Smooth muscle cell (in vitro differentiated cells): Measurements from ENCODE around the gene ZFR. TPM values are rescaled to one million over a fixed set of nuclear protein-coding genes. Genes with fewer than 3 reads are reported as not detected.

Experiments
- DNase-seq: peaks from one replicate; lab custom pipeline; 2025; ENCODE audit not compliant: unreplicated experiment; lab: John Stamatoyannopoulos, UW
- H2AFZ ChIP-seq: fragments of 200-600 bp; sonication (generic); 2 replicates; pipeline ENCODE4 v1.6.0; 2016; ENCODE audit warnings: antibody characterized with exemption, low read depth, mild to moderate bottlenecking
- H3F3A ChIP-seq: fragments of 200-600 bp; sonication (generic); 2 replicates; pipeline ENCODE4 v1.6.0; 2017; ENCODE audit warnings: antibody characterized with exemption, low read depth
- H3K27ac ChIP-seq: fragments of 200-600 bp; sonication (generic); 2 replicates; pipeline ENCODE4 v1.5.1; 2016; ENCODE audit warnings: low read depth, mild to moderate bottlenecking
- H3K27me3 ChIP-seq: fragments of 200-600 bp; sonication (generic); 2 replicates; pipeline ENCODE4 v1.6.1; 2016; ENCODE audit warnings: low read depth, mild to moderate bottlenecking
- H3K36me3 ChIP-seq: fragments of 200-600 bp; sonication (generic); 2 replicates; pipeline ENCODE4 v1.5.1; 2016; ENCODE audit warnings: low read depth
- H3K4me1 ChIP-seq: fragments of 200-600 bp; sonication (generic); 2 replicates; pipeline ENCODE4 v1.5.1; 2016; ENCODE audit warnings: low read depth
- H3K4me2 ChIP-seq: fragments of 200-600 bp; sonication (generic); 2 replicates; pipeline ENCODE4 v1.6.0; 2016; ENCODE audit warnings: mild to moderate bottlenecking
- H3K4me3 ChIP-seq: fragments of 200-600 bp; sonication (generic); 2 replicates; pipeline ENCODE4 v1.5.1; 2016; ENCODE audit warnings: mild to moderate bottlenecking
- H3K79me2 ChIP-seq: fragments of 200-600 bp; sonication (generic); 2 replicates; pipeline ENCODE4 v1.6.0; 2016; ENCODE audit warnings: low read depth, mild to moderate bottlenecking
- H3K9ac ChIP-seq: fragments of 200-600 bp; sonication (generic); 2 replicates; pipeline ENCODE4 v1.6.0; 2016; ENCODE audit warnings: low read depth
- H3K9me3 ChIP-seq: fragments of 200-600 bp; sonication (generic); replicated peaks from 2 replicates; pipeline ENCODE4 v1.5.1; 2016; ENCODE audit warnings: low read depth
- H4K20me1 ChIP-seq: fragments of 200-600 bp; sonication (generic); 2 replicates; pipeline ENCODE4 v1.6.0; 2016; ENCODE audit warnings: low read depth
- WGBS: methylation state at CpG from one replicate; pipeline ENCODE4 v1.1.7; 2016; ENCODE audit warnings: low lambda C conversion rate; 5-methylcytosine and 5-hydroxymethylcytosine counted together
- polyA plus RNA-seq: library from polyadenylated mRNA; unstranded; fragments of >200 nt; fragmentation: Nextera tagmentation; extraction: Ambion mirVana; gene quantifications from 2 replicates; pipeline ENCODE4 v1.2.1, GENCODE V29; 2016
- total RNA-seq: library from RNA; depleted of rRNA; stranded (reverse); fragments of >200 nt; gene quantifications from 2 replicates; pipeline ENCODE4 v1.2.3, GENCODE V29; 2014
- TF ChIP-seq, protein P1 (sequence below): fragments of 200-600 bp; sonication (generic); IDR thresholded peaks from 2 replicates; pipeline ENCODE4 v1.5.1; 2017; ENCODE audit warnings: borderline replicate concordance, mild to moderate bottlenecking, antibody characterized with exemption; ENCODE audit not compliant: insufficient read depth, poor library complexity, severe bottlenecking

Gene ZFR
- total and polyA plus RNA-seq, 2 experiments from 2014 or later: 54.9 to 80.2 TPM

DNA sequence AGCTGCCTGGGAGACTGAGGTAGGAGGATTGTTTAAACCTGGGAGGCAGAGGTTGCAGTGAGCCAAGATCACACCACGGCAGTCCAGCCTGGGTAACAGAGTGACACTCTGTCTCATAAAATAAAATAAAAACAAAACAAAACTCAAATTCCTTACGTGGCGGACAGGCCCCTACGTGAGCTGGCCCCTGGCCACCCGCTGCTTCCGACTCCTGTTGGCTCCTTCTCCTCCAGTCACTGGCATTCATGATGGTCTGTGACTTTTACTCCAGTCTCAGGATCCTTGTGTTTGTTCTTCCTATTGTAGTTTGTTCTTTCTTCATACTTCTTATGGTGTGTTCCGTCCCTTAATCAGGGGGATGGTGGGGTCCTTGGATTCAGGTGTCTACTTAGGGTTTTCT is 28.5 kb upstream of the ZFR start:
- Histone ChIP-seq H3K9ac (no peak overlapping the region), H3K9me3 (no peaks in the 10 kb centered on the region)

DNA sequence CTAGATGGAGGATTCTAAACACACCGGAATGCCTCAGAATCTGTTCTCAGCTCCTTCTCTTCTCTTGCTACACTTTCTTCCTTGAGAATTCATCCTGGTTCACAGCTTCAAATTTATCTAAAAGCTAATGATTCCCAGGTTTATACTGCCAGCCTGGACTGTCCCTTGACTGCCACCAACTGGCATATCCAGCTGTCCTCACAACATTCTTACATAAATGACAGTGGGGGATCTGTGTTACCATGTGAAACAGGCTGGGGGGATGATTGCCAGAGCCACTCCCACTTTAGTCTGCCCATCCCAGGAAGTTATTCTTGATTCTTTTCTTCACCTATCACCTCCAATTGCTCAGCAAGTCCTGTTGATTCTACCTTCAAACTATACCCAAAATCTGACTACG is 27.2 kb upstream of the ZFR start:
- no peaks in the 10 kb centered on the region for H3K79me2 ChIP-seq
- WGBS: 94% methylated on average over 2 of the region's 2 CpGs

More for the DNA sequence above, 28.5 kb upstream of the ZFR start:
- H4K20me1 ChIP-seq: no peaks in the 10 kb centered on the region
- TF ChIP-seq, protein P1, sequence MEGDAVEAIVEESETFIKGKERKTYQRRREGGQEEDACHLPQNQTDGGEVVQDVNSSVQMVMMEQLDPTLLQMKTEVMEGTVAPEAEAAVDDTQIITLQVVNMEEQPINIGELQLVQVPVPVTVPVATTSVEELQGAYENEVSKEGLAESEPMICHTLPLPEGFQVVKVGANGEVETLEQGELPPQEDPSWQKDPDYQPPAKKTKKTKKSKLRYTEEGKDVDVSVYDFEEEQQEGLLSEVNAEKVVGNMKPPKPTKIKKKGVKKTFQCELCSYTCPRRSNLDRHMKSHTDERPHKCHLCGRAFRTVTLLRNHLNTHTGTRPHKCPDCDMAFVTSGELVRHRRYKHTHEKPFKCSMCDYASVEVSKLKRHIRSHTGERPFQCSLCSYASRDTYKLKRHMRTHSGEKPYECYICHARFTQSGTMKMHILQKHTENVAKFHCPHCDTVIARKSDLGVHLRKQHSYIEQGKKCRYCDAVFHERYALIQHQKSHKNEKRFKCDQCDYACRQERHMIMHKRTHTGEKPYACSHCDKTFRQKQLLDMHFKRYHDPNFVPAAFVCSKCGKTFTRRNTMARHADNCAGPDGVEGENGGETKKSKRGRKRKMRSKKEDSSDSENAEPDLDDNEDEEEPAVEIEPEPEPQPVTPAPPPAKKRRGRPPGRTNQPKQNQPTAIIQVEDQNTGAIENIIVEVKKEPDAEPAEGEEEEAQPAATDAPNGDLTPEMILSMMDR: no peak
- H3K27ac ChIP-seq: no peak overlapping the region
- DNase-seq: no peak
- no peak overlapping the region for H3K4me2 ChIP-seq
- no peaks in the 10 kb centered on the region for H3K36me3 ChIP-seq
- no peaks in the 10 kb centered on the region for H3F3A ChIP-seq
- no peaks in the 10 kb centered on the region for H3K4me1 ChIP-seq
- no peaks in the 10 kb centered on the region for H3K79me2 ChIP-seq
- H3K27me3 ChIP-seq: no peaks in the 10 kb centered on the region
- WGBS: 94% methylated on average over 7 of the region's 7 CpGs
- H3K4me3 ChIP-seq: no peak overlapping the region
- no peak overlapping the region for H2AFZ ChIP-seq

DNA sequence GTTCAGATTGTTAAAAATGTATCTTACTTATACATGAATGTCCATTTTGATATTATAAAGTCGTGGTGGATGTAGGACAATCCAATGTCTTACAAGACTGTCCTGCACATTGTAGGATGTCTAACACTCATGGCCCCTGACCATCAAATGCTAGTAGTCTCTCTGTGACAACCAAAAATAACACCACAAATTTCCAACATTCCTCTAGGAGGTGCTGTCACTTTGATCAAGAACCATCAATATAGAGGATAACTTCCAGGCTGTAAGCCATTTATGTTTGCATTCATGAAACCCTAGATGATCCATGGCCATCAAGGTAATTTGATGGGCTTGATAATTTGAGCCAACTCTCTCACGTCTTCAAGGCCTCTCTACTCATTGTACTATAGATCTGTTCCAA is 20.5 kb upstream of the ZFR start:
- no peaks in the 10 kb centered on the region for H3F3A ChIP-seq
- no peak overlapping the region for H3K9ac ChIP-seq
- H3K36me3 ChIP-seq: no peaks in the 10 kb centered on the region
- H3K27ac ChIP-seq: no peak overlapping the region
- no peaks in the 10 kb centered on the region for H3K79me2 ChIP-seq
- no peaks in the 10 kb centered on the region for H3K27me3 ChIP-seq
- 81% methylated on average over 2 of the region's 2 CpGs for WGBS
- H4K20me1 ChIP-seq: no peaks in the 10 kb centered on the region
- no peak overlapping the region for H3K4me2 ChIP-seq
- no peak for DNase-seq
- no peak overlapping the region for H3K4me3 ChIP-seq
- H2AFZ ChIP-seq: no peak overlapping the region
- no peaks in the 10 kb centered on the region for H3K4me1 ChIP-seq
- TF ChIP-seq, protein P1: no peak
- no peaks in the 10 kb centered on the region for H3K9me3 ChIP-seq

More for the DNA sequence above, 27.2 kb upstream of the ZFR start:
- no peaks in the 10 kb centered on the region for H4K20me1 ChIP-seq
- TF ChIP-seq, protein P1: no peak
- no peak overlapping the region for H3K27ac ChIP-seq
- no peaks in the 10 kb centered on the region for H3K27me3 ChIP-seq
- no peak for DNase-seq
- H3K9ac ChIP-seq: no peak overlapping the region
- no peaks in the 10 kb centered on the region for H3K4me1 ChIP-seq
- no peaks in the 10 kb centered on the region for H3K36me3 ChIP-seq
- H2AFZ ChIP-seq: no peak overlapping the region
- no peak overlapping the region for H3K4me2 ChIP-seq
- no peak overlapping the region for H3K4me3 ChIP-seq
- no peaks in the 10 kb centered on the region for H3K9me3 ChIP-seq
- H3F3A ChIP-seq: no peaks in the 10 kb centered on the region

DNA sequence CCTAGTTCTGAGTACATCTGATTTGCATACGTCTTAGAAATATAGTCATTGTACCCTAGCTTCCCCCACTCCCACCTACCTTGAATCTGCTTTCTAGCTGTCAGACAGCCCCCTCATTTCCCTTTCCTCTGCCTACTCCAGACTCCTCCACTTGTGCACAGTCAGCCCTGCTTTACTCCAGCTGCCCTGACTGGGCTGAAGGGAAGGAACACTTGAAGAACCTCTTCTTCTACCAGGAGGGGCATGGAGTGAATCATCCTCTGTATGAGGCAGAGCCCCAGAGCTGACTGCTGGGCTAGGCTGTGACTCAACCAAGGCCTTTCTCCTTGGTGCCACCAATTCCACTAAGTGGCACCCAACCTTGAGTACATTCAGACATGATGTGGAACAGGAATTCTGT is 18.1 kb upstream of the ZFR start:
- no peak overlapping the region for H3K4me2 ChIP-seq
- H3K36me3 ChIP-seq: no peaks in the 10 kb centered on the region
- H3K27ac ChIP-seq: no peak overlapping the region
- no peak overlapping the region for H3K4me3 ChIP-seq
- no peaks in the 10 kb centered on the region for H4K20me1 ChIP-seq
- TF ChIP-seq, protein P1: no peak
- H3K9ac ChIP-seq: no peak overlapping the region
- H3K79me2 ChIP-seq: no peaks in the 10 kb centered on the region
- H3F3A ChIP-seq: no peaks in the 10 kb centered on the region
- no peaks in the 10 kb centered on the region for H3K27me3 ChIP-seq
- H3K9me3 ChIP-seq: no peaks in the 10 kb centered on the region
- no peak overlapping the region for H2AFZ ChIP-seq
- WGBS: 83% methylated on average over 1 of the region's 1 CpG
- no peak for DNase-seq
- no peaks in the 10 kb centered on the region for H3K4me1 ChIP-seq
